CD4-positive, alpha-beta T cell (primary cell): Measurements from ENCODE around the gene DYRK1A. TPM values are rescaled to one million over a fixed set of nuclear protein-coding genes. Genes with fewer than 3 reads are reported as not detected.

ENCODE experiments used
- ATAC-seq: fragments of 200-7000 bp; cut with Tn5 transposase; one replicate; pipeline ENCODE4 v1.10.0; 2022; ENCODE audit warnings: mild to moderate bottlenecking; ENCODE audit not compliant: poor library complexity
- CTCF ChIA-PET: fragments of 350-600 bp; sonication (Branson Sonifier 250); formaldehyde crosslinking; loops from one replicate; lab custom pipeline; 2021; ENCODE audit warnings: antibody characterized with exemption, inconsistent platforms; lab: Charles Lee
- POLR2A ChIA-PET: fragments of 350-600 bp; sonication (Branson Sonifier 250); formaldehyde crosslinking; loops from one replicate; lab custom pipeline; 2021; ENCODE audit warnings: antibody characterized with exemption, inconsistent platforms; lab: Charles Lee
- DNase-seq, 14 experiments: peaks; one replicate each; pipeline ENCODE4 v3.0.0-alpha.2; 2013 to 2020; ENCODE audit warnings: mixed read lengths in 2 of 14
- H3K27ac ChIP-seq, 2 donors: one replicate each; pipeline versions ENCODE4 v1.5.1 to v1.7.0; 2013; ENCODE audit warnings: low read length in 2 of 2, low read depth in 1 of 2, mild to moderate bottlenecking in 1 of 2
- H3K27me3 ChIP-seq, 2 experiments: 1 replicate in 1 of 2; 2 replicates in 1 of 2; pipeline versions ENCODE4 v1.6.1 to v1.7.0; 2013; ENCODE audit warnings: low read length in 2 of 2, control low read depth in 1 of 2, mild to moderate bottlenecking in 1 of 2, moderate library complexity in 1 of 2; ENCODE audit not compliant: insufficient read depth in 2 of 2, control insufficient read depth in 1 of 2
- H3K36me3 ChIP-seq: one replicate; pipeline ENCODE4 v1.6.1; 2013; ENCODE audit warnings: low read length, control low read depth; ENCODE audit not compliant: insufficient read depth
- H3K4me1 ChIP-seq: one replicate; pipeline ENCODE4 v1.6.1; 2013; ENCODE audit warnings: low read length, control low read depth; ENCODE audit not compliant: insufficient read depth
- H3K4me3 ChIP-seq: one replicate; pipeline ENCODE4 v1.5.1; 2013; ENCODE audit warnings: mild to moderate bottlenecking, low read length, moderate library complexity
- H3K9me3 ChIP-seq, 2 experiments: 1 replicate in 1 of 2; 2 replicates in 1 of 2; pipeline versions ENCODE4 v1.6.1 to v1.7.0; 2013; ENCODE audit warnings: low read length in 2 of 2, mild to moderate bottlenecking in 2 of 2, control low read depth in 1 of 2, moderate library complexity in 1 of 2; ENCODE audit not compliant: control insufficient read depth in 1 of 2, insufficient read depth in 1 of 2
- H3K27ac Mint-ChIP-seq: one replicate; pipeline ENCODE4 v1.8.0; 2020; ENCODE audit warnings: mixed read lengths
- H3K27me3 Mint-ChIP-seq: one replicate; pipeline ENCODE4 v1.8.0; 2021; ENCODE audit warnings: mixed read lengths
- H3K36me3 Mint-ChIP-seq: one replicate; pipeline ENCODE4 v1.8.0; 2021; ENCODE audit warnings: low read depth, mixed read lengths
- H3K4me1 Mint-ChIP-seq: one replicate; pipeline ENCODE4 v1.8.0; 2021; ENCODE audit warnings: low read depth, mixed read lengths
- H3K4me3 Mint-ChIP-seq: one replicate; pipeline ENCODE4 v1.8.0; 2020; ENCODE audit warnings: mild to moderate bottlenecking, mixed read lengths
- H3K9me3 Mint-ChIP-seq: one replicate; pipeline ENCODE4 v1.8.0; 2020; ENCODE audit warnings: mixed read lengths
- intact Hi-C, 2 experiments: fragments of 100-400 bp; cut with DNase I in 1 of 2; cut with micrococcal nuclease in 1 of 2; formaldehyde crosslinking; loops; one replicate each; pipeline versions ENCODE4 v1.15.1 to v1.9.0; 2023 to 2025; cut with DNase I, micrococcal nuclease
- total RNA-seq, 174 experiments: library from RNA in 2 of 174; stranded (reverse) in 2 of 174; gene quantifications; one replicate each; pipeline ENCODE4 v1.2.3 and lab custom pipeline; 2021 to 2026
- TF ChIP-seq, protein P1 (sequence below): fragments of 200-600 bp; IDR thresholded peaks from one replicate; pipeline ENCODE4 v1.8.0; 2022; ENCODE audit warnings: antibody characterized with exemption, mild to moderate bottlenecking

DYRK1A gene
- total RNA-seq, 2 experiments from 2014 or later, result 135 to 145 TPM

DNA sequence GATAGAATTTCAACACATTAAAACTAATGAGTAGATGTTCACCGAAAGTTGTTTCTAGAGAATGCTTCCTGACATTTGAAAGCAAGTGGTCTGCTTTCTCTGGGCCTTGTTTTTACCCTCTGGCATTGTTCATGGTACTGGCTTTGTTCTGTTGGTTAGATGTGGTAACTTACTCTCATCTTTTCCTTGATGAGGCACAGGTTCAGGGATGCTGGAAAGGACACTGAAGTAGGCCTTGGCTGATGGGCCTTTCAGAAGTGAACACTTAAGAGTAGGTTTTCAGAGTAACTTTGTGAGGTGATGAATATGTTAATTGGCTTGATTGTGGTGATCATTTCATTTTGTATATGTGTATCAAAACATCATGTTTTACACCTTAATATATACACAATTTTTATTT, 55.8 kb downstream of the DYRK1A start:
- peaks cover 3% of the 10 kb centered on the region for H3K4me1 ChIP-seq
- no peaks in the 10 kb centered on the region for H3K27me3 Mint-ChIP-seq
- intact Hi-C loops, result loop anchor here in 1 of 2 experiments (5.0 kb wide), 1 partner anchor 40 kb away; no protein-coding TSS in a partner anchor
- H3K27me3 ChIP-seq, result no peaks in the 10 kb centered on the region
- peaks cover 31% of the 10 kb centered on the region for H3K36me3 ChIP-seq
- H3K4me3 Mint-ChIP-seq, result no peak overlapping the region
- H3K36me3 Mint-ChIP-seq, result peaks cover 78% of the 10 kb centered on the region
- H3K9me3 Mint-ChIP-seq, result no peaks in the 10 kb centered on the region
- ATAC-seq (no peak), DNase-seq (no peak)
- POLR2A ChIA-PET, result no interaction called here
- peak overlapping the region; percentile 15 for H3K27ac Mint-ChIP-seq
- no peaks in the 10 kb centered on the region for H3K9me3 ChIP-seq
- CTCF ChIA-PET, result interaction anchor here (1.1 to 1.3 kb wide), 3 partner anchors 9 to 72 kb away, joined by 3 to 4 read pairs (median 3); no protein-coding TSS in a partner anchor
- H3K4me1 Mint-ChIP-seq, result peaks cover 83% of the 10 kb centered on the region
- H3K27ac ChIP-seq, result no peak overlapping the region
- TF ChIP-seq, protein P1, sequence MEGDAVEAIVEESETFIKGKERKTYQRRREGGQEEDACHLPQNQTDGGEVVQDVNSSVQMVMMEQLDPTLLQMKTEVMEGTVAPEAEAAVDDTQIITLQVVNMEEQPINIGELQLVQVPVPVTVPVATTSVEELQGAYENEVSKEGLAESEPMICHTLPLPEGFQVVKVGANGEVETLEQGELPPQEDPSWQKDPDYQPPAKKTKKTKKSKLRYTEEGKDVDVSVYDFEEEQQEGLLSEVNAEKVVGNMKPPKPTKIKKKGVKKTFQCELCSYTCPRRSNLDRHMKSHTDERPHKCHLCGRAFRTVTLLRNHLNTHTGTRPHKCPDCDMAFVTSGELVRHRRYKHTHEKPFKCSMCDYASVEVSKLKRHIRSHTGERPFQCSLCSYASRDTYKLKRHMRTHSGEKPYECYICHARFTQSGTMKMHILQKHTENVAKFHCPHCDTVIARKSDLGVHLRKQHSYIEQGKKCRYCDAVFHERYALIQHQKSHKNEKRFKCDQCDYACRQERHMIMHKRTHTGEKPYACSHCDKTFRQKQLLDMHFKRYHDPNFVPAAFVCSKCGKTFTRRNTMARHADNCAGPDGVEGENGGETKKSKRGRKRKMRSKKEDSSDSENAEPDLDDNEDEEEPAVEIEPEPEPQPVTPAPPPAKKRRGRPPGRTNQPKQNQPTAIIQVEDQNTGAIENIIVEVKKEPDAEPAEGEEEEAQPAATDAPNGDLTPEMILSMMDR, result no peak
- no peak overlapping the region for H3K4me3 ChIP-seq

DNA sequence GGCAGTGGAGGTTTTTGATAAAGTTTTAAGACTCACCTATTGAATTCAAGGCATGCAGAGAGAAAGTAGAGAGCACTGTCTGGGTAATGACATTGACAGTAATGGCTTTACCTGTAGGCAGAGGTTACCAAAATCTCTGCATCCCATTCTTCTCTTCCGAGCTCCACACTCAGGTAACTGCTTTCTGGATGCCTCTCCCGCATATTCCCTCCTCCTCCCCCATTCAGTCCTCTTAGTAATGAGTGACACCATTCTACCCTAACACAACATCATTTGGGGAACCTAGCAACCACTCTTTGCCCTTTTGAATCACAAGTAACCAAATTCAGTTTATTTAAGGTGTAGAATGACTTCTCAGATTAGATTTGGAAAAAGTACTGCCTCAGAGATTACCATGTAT, 56.5 kb downstream of the DYRK1A start:
- no peak for ATAC-seq
- peaks cover 3% of the 10 kb centered on the region for H3K4me1 ChIP-seq
- peaks cover 85% of the 10 kb centered on the region for H3K36me3 Mint-ChIP-seq
- DNase-seq, result no peak
- no peaks in the 10 kb centered on the region for H3K9me3 ChIP-seq
- H3K4me3 ChIP-seq, result no peak overlapping the region
- no peak overlapping the region for H3K27ac ChIP-seq
- H3K36me3 ChIP-seq, result peaks cover 31% of the 10 kb centered on the region
- no peaks in the 10 kb centered on the region for H3K27me3 ChIP-seq
- TF ChIP-seq, protein P1, result no peak
- CTCF ChIA-PET, result interaction anchor here (1.3 kb wide), 2 partner anchors 10 to 18 kb away, joined by 3 to 4 read pairs; no protein-coding TSS in a partner anchor
- H3K27me3 Mint-ChIP-seq, result no peaks in the 10 kb centered on the region
- peaks cover 83% of the 10 kb centered on the region for H3K4me1 Mint-ChIP-seq
- intact Hi-C loops, result loop anchor here in 1 of 2 experiments (5.0 kb wide), 1 partner anchor 41 kb away; no protein-coding TSS in a partner anchor
- H3K9me3 Mint-ChIP-seq, result no peaks in the 10 kb centered on the region
- peak overlapping the region; percentile 15 for H3K27ac Mint-ChIP-seq
- POLR2A ChIA-PET, result no interaction called here
- no peak overlapping the region for H3K4me3 Mint-ChIP-seq

DNA sequence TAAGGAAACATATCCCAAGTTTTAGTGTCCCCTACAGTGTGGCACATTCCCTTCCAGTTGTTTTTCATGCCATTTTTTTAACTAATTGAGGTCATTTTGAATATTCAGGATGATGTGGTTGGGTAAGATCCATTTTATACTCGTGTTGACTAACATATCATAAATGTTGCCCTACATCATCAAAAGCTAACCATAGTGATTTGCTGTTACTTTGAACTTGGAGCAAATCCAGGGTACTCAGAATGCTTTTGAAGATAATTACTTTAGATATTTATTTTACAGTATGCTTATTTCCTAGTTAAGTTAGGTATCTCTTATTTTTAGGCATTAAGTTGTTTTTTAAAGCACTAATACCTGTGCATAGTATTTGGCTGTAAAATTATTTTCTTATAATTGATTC, 57.8 kb downstream of the DYRK1A start:
- Histone ChIP-seq H3K27me3 (no peaks in the 10 kb centered on the region), H3K27ac (no peak overlapping the region), H3K9me3 (no peaks in the 10 kb centered on the region), H3K4me3 (no peak overlapping the region), H3K36me3 (peaks cover 39% of the 10 kb centered on the region), H3K4me1 (peaks cover 3% of the 10 kb centered on the region)
- Mint-ChIP-seq H3K9me3 (no peaks in the 10 kb centered on the region), H3K27ac (no peak overlapping the region), H3K27me3 (no peaks in the 10 kb centered on the region), H3K4me3 (no peak overlapping the region), H3K4me1 (peaks cover 83% of the 10 kb centered on the region), H3K36me3 (peaks cover 90% of the 10 kb centered on the region)
- POLR2A ChIA-PET, result no interaction called here
- TF ChIP-seq, protein P1, result no peak
- intact Hi-C loops, result loop anchor here in 1 of 2 experiments (5.0 kb wide), 1 partner anchor 42 kb away; no protein-coding TSS in a partner anchor
- CTCF ChIA-PET, result no interaction called here
- ATAC-seq, result no peak
- no peak for DNase-seq
